Esophagus muscularis mucosa (tissue), 4 donors: ENCODE results near the gene ZNF248. TPM values are rescaled to one million over a fixed set of nuclear protein-coding genes. Genes with fewer than 3 reads are reported as not detected.

Source experiments
- DNase-seq: peaks from one replicate; pipeline ENCODE4 v3.0.0-alpha.2; 2017; ENCODE audit errors: extremely low spot score
- H3K27ac ChIP-seq, 4 donors: fragments of 200-600 bp; sonication (generic); replicated peaks in 1 of 4; 1 replicate in 3 of 4; 2 replicates in 1 of 4; pipeline ENCODE4 v1.5.1; 2016 to 2019; ENCODE audit warnings: mild to moderate bottlenecking in 1 of 4
- H3K27me3 ChIP-seq, 4 donors: fragments of 200-600 bp; sonication (generic); one replicate each; pipeline versions ENCODE4 v1.5.1 to v1.6.0; 2016 to 2019
- H3K36me3 ChIP-seq, 4 donors: fragments of 200-600 bp; sonication (generic); one replicate each; pipeline ENCODE4 v1.5.1; 2016 to 2019
- H3K4me1 ChIP-seq, 4 donors: fragments of 200-600 bp; sonication (generic); one replicate each; pipeline ENCODE4 v1.5.1; 2016 to 2019
- H3K4me3 ChIP-seq, 4 donors: fragments of 200-600 bp; sonication (generic); 1 replicate in 2 of 4; 2 replicates in 2 of 4; pipeline ENCODE4 v1.5.1; 2016 to 2019; ENCODE audit warnings: mild to moderate bottlenecking in 4 of 4, moderate library complexity in 1 of 4
- H3K9me3 ChIP-seq, 4 donors: fragments of 200-600 bp; sonication (generic); 1 replicate in 3 of 4; 2 replicates in 1 of 4; pipeline ENCODE4 v1.5.1; 2016 to 2019
- EP300 ChIP-seq: sonication (generic); formaldehyde crosslinking; IDR thresholded peaks from one replicate; pipeline ENCODE4 v1.6.1; 2017; ENCODE audit warnings: antibody characterized with exemption
- POLR2A ChIP-seq: fragments of 450-650 bp; IDR thresholded peaks from one replicate; pipeline ENCODE4 v1.6.1; 2017; ENCODE audit warnings: antibody characterized with exemption, moderate library complexity, mild to moderate bottlenecking, low read depth
- POLR2AphosphoS5 ChIP-seq, 2 donors: sonication (generic); formaldehyde crosslinking; IDR thresholded peaks; one replicate each; pipeline ENCODE4 v1.6.1; 2017; ENCODE audit warnings: antibody characterized with exemption in 2 of 2
- WGBS: methylation state at CpG from one replicate; pipeline ENCODE4 v1.1.5; 2018; 5-methylcytosine and 5-hydroxymethylcytosine counted together
- intact Hi-C: fragments of 100-400 bp; cut with DNase I; formaldehyde crosslinking; loops from one replicate; pipeline ENCODE4 v1.15.1; 2023
- total RNA-seq, 4 donors: library from RNA; depleted of rRNA; stranded (reverse); fragments of >200 nt; gene quantifications; one replicate each; pipeline versions ENCODE4 v1.1.0 to v1.2.1, GENCODE V29; 2016
- TF ChIP-seq, protein P1 (sequence below), 3 experiments: fragments of 200-600 bp in 2 of 3; fragments of 450-650 bp in 1 of 3; sonication (generic) in 2 of 3; IDR thresholded peaks; one replicate each; pipeline ENCODE4 v1.5.1; 2017 to 2019; ENCODE audit warnings: antibody characterized with exemption in 3 of 3, mild to moderate bottlenecking in 2 of 3, moderate library complexity in 1 of 3

ZNF248 gene
- total RNA-seq, 4 donors from 2014 or later: 12.9 to 23.7 (median 17.6) TPM

DNA sequence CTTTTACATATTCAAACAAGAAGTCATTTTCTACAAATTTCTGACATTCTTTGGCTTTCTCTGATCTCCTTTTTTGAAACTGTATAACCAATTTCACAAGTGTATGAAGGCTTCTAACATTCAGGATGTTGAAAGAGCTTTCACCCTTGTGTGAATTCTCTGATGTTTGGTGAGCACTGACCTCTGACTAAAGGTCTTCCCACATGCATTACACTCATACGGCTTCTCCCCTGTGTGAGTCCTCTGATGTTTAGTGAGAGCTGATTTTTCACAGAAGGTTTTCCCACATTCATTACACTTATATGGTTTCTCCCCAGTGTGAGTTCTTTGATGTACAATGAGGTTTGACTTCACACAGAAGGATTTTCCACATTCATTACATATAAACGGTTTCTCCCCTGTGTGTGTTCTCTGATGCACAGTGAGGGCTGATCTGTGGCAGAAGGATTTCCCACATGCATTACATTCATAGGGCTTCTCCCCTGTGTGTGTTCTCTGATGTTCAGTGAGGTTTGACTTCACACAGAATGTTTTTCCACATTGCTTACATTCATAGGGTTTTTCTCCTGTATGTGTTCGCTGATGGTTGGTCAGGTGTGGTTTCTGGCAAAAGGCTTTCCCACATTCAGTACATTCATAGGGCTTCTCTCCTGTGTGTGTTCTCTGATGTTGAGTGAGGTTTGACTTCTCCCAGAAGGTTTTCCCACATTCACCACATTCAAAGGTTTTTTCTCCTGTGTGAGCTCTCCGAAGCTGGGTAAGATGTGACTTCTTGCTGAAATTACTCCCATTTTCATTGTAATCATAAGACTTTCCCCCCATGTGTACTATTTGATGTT, 25.7 kb downstream of the ZNF248 start:
- DNase-seq: no peak
- H3K27me3 ChIP-seq: no peaks in the 10 kb centered on the region
- H3K27ac ChIP-seq: no peak overlapping the region
- no peak overlapping the region for H3K4me3 ChIP-seq
- TF ChIP-seq EP300 (no peak), POLR2AphosphoS5 (IDR thresholded peaks at IDR 0.05) (no peak), POLR2A (no peak)
- TF ChIP-seq, protein P1, sequence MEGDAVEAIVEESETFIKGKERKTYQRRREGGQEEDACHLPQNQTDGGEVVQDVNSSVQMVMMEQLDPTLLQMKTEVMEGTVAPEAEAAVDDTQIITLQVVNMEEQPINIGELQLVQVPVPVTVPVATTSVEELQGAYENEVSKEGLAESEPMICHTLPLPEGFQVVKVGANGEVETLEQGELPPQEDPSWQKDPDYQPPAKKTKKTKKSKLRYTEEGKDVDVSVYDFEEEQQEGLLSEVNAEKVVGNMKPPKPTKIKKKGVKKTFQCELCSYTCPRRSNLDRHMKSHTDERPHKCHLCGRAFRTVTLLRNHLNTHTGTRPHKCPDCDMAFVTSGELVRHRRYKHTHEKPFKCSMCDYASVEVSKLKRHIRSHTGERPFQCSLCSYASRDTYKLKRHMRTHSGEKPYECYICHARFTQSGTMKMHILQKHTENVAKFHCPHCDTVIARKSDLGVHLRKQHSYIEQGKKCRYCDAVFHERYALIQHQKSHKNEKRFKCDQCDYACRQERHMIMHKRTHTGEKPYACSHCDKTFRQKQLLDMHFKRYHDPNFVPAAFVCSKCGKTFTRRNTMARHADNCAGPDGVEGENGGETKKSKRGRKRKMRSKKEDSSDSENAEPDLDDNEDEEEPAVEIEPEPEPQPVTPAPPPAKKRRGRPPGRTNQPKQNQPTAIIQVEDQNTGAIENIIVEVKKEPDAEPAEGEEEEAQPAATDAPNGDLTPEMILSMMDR (IDR thresholded peaks at IDR 0.05): no peak
- H3K4me1 ChIP-seq: no peaks in the 10 kb centered on the region
- intact Hi-C loops: no loop called here
- 93% methylated on average over 4 of the region's 4 CpGs for WGBS
- H3K9me3 ChIP-seq: peaks cover 6 to 37% (median 32%) of the 10 kb centered on the region in 4 donors
- H3K36me3 ChIP-seq: peaks cover 59 to 96% (median 79%) of the 10 kb centered on the region in 4 donors

DNA sequence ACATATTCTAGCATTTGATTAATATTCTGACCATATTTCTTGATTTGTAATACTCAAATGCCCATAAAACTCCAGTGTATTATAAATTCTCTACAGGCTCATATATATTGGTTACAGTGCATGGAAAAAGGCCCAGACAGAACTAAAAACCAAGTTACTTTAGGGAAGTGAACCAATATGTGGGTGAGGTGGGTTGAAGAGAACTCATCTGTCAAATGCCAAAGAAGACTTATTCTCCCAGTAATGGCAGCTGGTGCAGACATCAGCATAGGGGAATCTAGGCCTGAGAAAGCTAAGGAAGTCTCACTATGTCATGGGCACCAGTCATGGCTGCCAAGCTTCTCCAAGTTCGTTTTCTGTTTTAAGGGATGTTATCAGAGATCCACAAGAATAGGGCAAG, 30.6 kb downstream of the ZNF248 start:
- DNase-seq: no peak
- Histone ChIP-seq H3K4me1 (no peaks in the 10 kb centered on the region), H3K9me3 (peaks cover 1 to 36% (median 28%) of the 10 kb centered on the region in 4 donors), H3K4me3 (no peak overlapping the region), H3K27me3 (no peaks in the 10 kb centered on the region), H3K27ac (no peak overlapping the region), H3K36me3 (peaks cover 28 to 60% (median 47%) of the 10 kb centered on the region in 4 donors)
- intact Hi-C loops: no loop called here
- no peak for TF ChIP-seq EP300
- no peak for TF ChIP-seq POLR2A
- TF ChIP-seq, protein P1 (IDR thresholded peaks at IDR 0.05): no peak
- no peak for TF ChIP-seq POLR2AphosphoS5 (IDR thresholded peaks at IDR 0.05)
- WGBS: 83% methylated on average over 1 of the region's 1 CpG

DNA sequence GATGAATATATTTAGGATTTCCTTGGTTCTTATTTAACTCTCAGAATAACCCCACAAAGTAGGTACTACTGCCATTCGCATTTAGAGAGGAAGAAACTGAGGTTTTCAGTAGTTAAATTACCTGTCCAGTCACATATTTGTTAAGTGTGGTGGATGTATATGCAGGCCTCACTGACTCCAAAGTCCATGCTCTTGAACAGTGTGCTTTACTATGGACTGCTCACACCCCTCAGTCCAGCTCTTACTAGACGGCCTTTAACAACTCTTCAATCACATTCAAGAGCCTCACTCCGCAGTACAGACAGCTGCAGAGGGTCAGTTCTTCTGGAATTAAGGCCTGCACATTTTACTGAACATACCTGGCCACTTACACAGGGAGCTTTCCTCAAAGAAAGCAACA, 36.2 kb downstream of the ZNF248 start:
- Histone ChIP-seq H3K4me3 (no peak overlapping the region), H3K36me3 (peaks cover 0 to 6% (median 2%) of the 10 kb centered on the region in 4 donors), H3K27me3 (no peaks in the 10 kb centered on the region), H3K4me1 (no peaks in the 10 kb centered on the region), H3K27ac (no peak overlapping the region), H3K9me3 (peaks cover 0 to 23% (median 19%) of the 10 kb centered on the region in 4 donors)
- WGBS: 90% methylated on average over 3 of the region's 3 CpGs
- no peak for TF ChIP-seq EP300
- TF ChIP-seq POLR2A: no peak
- no peak for TF ChIP-seq POLR2AphosphoS5 (IDR thresholded peaks at IDR 0.05)
- TF ChIP-seq, protein P1 (IDR thresholded peaks at IDR 0.05): no peak
- intact Hi-C loops: no loop called here
- no peak for DNase-seq

DNA sequence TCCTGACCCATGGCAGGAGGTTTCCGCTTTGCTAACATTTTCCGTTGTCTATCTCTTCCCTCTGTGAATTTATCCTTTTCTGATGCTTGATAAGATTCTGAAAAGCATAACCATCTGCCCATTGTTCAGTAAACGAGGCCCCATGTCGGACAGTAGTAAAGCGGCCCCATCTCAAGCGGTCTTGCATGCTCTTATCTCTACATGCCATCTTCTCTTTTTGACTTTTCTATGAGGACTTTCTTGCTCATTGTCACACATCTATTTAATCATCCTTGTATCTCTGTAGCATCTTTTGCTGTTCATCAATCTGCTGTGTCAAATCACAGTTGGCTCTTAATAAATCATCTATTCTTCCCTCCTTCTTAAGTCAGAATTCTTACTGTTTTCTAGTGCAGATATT, 37.6 kb downstream of the ZNF248 start:
- TF ChIP-seq POLR2AphosphoS5 (IDR thresholded peaks at IDR 0.05): no peak
- TF ChIP-seq, protein P1 (IDR thresholded peaks at IDR 0.05): no peak
- no peak for TF ChIP-seq EP300
- TF ChIP-seq POLR2A: no peak
- H3K27me3 ChIP-seq: no peaks in the 10 kb centered on the region
- H3K4me1 ChIP-seq: no peaks in the 10 kb centered on the region
- WGBS: 93% methylated on average over 6 of the region's 6 CpGs
- no peak for DNase-seq
- no peak overlapping the region for H3K4me3 ChIP-seq
- peaks cover 0 to 35% (median 24%) of the 10 kb centered on the region in 4 donors for H3K9me3 ChIP-seq
- no peak overlapping the region for H3K27ac ChIP-seq
- no peaks in the 10 kb centered on the region for H3K36me3 ChIP-seq
- intact Hi-C loops: no loop called here
